Neural progenitor cell (in vitro differentiated cells): ENCODE data around the gene NOP53.

Experiments
- EZH2 ChIP-seq: fragments of 200-600 bp; sonication (generic); IDR thresholded peaks from 2 replicates; pipeline ENCODE4 v1.6.1; 2017; ENCODE audit warnings: antibody characterized with exemption, mild to moderate bottlenecking, moderate library complexity
- EZH2phosphoT487 ChIP-seq: fragments of 200-600 bp; sonication (generic); IDR thresholded peaks from 2 replicates; pipeline ENCODE4 v1.6.1; 2017; ENCODE audit warnings: antibody characterized with exemption
- TF ChIP-seq, protein P1 (sequence below): fragments of 200-600 bp; sonication (generic); IDR thresholded peaks from 2 replicates; pipeline ENCODE4 v1.5.1; 2017; ENCODE audit warnings: antibody characterized with exemption, mild to moderate bottlenecking

DNA sequence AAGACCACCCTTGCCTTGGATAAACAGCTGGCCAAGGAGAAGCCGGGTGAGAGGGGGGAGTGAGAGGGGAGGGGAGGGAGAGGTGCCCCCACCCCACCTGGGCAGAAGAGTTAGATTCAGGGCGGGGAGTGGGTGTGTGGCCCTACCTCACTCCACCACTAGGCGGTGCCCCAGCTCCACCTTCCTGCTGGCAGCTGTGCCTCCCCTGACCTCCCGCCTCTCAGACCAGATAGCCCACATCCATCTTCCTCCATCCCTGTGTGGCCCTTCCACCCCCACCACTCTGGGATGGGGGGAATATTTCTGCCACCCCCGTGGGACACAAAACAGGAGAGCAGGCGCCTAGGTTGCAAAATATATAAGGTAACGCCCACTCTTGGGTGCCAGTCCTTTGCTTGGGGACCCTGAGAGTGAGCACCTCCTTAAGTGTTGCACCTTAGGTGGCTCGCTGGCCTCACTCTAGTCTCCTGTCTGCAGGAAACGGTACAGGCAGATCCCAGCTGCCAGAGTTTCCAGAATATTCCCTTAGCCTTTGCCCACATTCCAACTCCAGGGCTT lies 45.9 kb upstream of the NOP53 start:
- TF ChIP-seq, protein P1, sequence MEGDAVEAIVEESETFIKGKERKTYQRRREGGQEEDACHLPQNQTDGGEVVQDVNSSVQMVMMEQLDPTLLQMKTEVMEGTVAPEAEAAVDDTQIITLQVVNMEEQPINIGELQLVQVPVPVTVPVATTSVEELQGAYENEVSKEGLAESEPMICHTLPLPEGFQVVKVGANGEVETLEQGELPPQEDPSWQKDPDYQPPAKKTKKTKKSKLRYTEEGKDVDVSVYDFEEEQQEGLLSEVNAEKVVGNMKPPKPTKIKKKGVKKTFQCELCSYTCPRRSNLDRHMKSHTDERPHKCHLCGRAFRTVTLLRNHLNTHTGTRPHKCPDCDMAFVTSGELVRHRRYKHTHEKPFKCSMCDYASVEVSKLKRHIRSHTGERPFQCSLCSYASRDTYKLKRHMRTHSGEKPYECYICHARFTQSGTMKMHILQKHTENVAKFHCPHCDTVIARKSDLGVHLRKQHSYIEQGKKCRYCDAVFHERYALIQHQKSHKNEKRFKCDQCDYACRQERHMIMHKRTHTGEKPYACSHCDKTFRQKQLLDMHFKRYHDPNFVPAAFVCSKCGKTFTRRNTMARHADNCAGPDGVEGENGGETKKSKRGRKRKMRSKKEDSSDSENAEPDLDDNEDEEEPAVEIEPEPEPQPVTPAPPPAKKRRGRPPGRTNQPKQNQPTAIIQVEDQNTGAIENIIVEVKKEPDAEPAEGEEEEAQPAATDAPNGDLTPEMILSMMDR = peak; percentile 77
- TF ChIP-seq EZH2 = no peak
- TF ChIP-seq EZH2phosphoT487 = no peak
